Keratinocyte (primary cell): ENCODE measurements around the gene ZMYM5. TPM values are rescaled to one million over a fixed set of nuclear protein-coding genes. Genes with fewer than 3 reads are reported as not detected.

Source experiments
- DNase-seq: peaks from one replicate; pipeline ENCODE4 v3.0.0-alpha.2; 2011; ENCODE audit warnings: low read depth, missing footprints, low spot score
- FAIRE-seq: peaks from 2 replicates; lab custom pipeline; 2011; peaks lifted over from hg19 to GRCh38; lab: Jason Lieb, UNC
- H2AFZ ChIP-seq: 2 replicates; pipeline ENCODE4 v1.6.0; 2012; ENCODE audit warnings: low read length, control low read depth, inconsistent platforms; ENCODE audit not compliant: control insufficient read depth
- H3K27ac ChIP-seq: 2 replicates; pipeline ENCODE4 v1.5.1; 2011; ENCODE audit warnings: low read length; ENCODE audit not compliant: control insufficient read depth, insufficient read depth
- H3K27me3 ChIP-seq: 3 replicates; pipeline ENCODE4 v1.6.0; 2011; ENCODE audit warnings: low read length; ENCODE audit not compliant: control insufficient read depth, insufficient read depth; ENCODE audit errors: extremely low read depth
- H3K36me3 ChIP-seq, 2 experiments: 2 replicates in 1 of 2; 3 replicates in 1 of 2; pipeline ENCODE4 v1.5.1; 2011; ENCODE audit warnings: low read length in 2 of 2, mild to moderate bottlenecking in 1 of 2; ENCODE audit not compliant: control insufficient read depth in 2 of 2, insufficient read depth in 2 of 2; ENCODE audit errors: extremely low read depth in 1 of 2
- H3K4me1 ChIP-seq: 3 replicates; pipeline ENCODE4 v1.5.1; 2011; ENCODE audit warnings: low read length; ENCODE audit not compliant: control insufficient read depth, insufficient read depth; ENCODE audit errors: extremely low read depth
- H3K4me2 ChIP-seq: 3 replicates; pipeline ENCODE4 v1.6.0; 2011; ENCODE audit warnings: low read depth, low read length; ENCODE audit not compliant: control insufficient read depth, insufficient read depth; ENCODE audit errors: extremely low read depth
- H3K4me3 ChIP-seq, 3 experiments: fragments of 200-600 bp in 1 of 3; sonication (generic) in 1 of 3; 2 replicates in 2 of 3; 3 replicates in 1 of 3; pipeline ENCODE4 v1.5.1; 2011 to 2016; ENCODE audit warnings: low read length in 3 of 3, mild to moderate bottlenecking in 3 of 3, control low read depth in 2 of 3, inconsistent platforms in 1 of 3, low read depth in 1 of 3, mixed read lengths in 1 of 3, mixed run types in 1 of 3, moderate library complexity in 1 of 3; ENCODE audit not compliant: control insufficient read depth in 2 of 3, insufficient read depth in 2 of 3; ENCODE audit errors: extremely low read depth in 1 of 3
- H3K79me2 ChIP-seq: 2 replicates; pipeline ENCODE4 v1.6.0; 2012; ENCODE audit warnings: low read length; ENCODE audit not compliant: control insufficient read depth, insufficient read depth
- H3K9ac ChIP-seq: 3 replicates; pipeline ENCODE4 v1.6.0; 2011; ENCODE audit warnings: low read length; ENCODE audit not compliant: control insufficient read depth, insufficient read depth; ENCODE audit errors: extremely low read depth
- H3K9me1 ChIP-seq: 3 replicates; pipeline ENCODE4 v1.6.0; 2011; ENCODE audit warnings: low read length; ENCODE audit not compliant: control insufficient read depth, insufficient read depth; ENCODE audit errors: extremely low read depth
- H3K9me3 ChIP-seq: 2 replicates; pipeline ENCODE4 v1.5.1; 2012; ENCODE audit warnings: low read depth, low read length; ENCODE audit not compliant: control insufficient read depth
- H4K20me1 ChIP-seq: 3 replicates; pipeline ENCODE4 v1.6.0; 2011; ENCODE audit warnings: low read length; ENCODE audit not compliant: control insufficient read depth, insufficient read depth; ENCODE audit errors: extremely low read depth
- EZH2 ChIP-seq: IDR thresholded peaks from one replicate; pipeline ENCODE4 v1.6.1; 2012; ENCODE audit warnings: inconsistent platforms, mild to moderate bottlenecking, low read length, moderate library complexity
- dilution Hi-C: fragments of 300-500 bp; cut with MboI; formaldehyde crosslinking; loops from one replicate; pipeline ENCODE4 v1.7.0; 2020; ENCODE audit warnings: low sequenced_read_pairs; ENCODE audit not compliant: extremely low pct_ligation_motif_present
- polyA plus RNA-seq, 5 experiments: library from polyadenylated mRNA; depleted of rRNA in 3 of 5; stranded (reverse) in 3 of 5; stranded (forward) in 1 of 5; unstranded in 1 of 5; fragments of >200 nt; gene quantifications; 1 replicate in 1 of 5; 2 replicates in 3 of 5; 3 replicates in 1 of 5; pipeline versions ENCODE4 v1.2.1 to v1.2.3, GENCODE V29; 2011 to 2012; ENCODE audit warnings: missing spikeins in 2 of 5, low read depth in 1 of 5, low replicate concordance in 1 of 5
- TF ChIP-seq, protein P1 (sequence below), 3 experiments: IDR thresholded peaks in 1 of 3; conservative IDR thresholded peaks in 1 of 3; optimal IDR thresholded peaks in 1 of 3; 2 replicates in 2 of 3; 3 replicates in 1 of 3; pipeline versions ENCODE3 to v1.5.1; 2011; ENCODE audit warnings: low read length in 3 of 3, mild to moderate bottlenecking in 3 of 3, moderate library complexity in 2 of 3, control low read depth in 1 of 3, inconsistent platforms in 1 of 3; ENCODE audit not compliant: insufficient read depth in 2 of 3; ENCODE audit errors: extremely low read depth in 1 of 3

The ZMYM5 gene
- polyA plus RNA-seq, 1 donor (not counting 4 experiments of a cell fraction or from before 2014, with no cell fraction given) = 15.4 TPM

DNA sequence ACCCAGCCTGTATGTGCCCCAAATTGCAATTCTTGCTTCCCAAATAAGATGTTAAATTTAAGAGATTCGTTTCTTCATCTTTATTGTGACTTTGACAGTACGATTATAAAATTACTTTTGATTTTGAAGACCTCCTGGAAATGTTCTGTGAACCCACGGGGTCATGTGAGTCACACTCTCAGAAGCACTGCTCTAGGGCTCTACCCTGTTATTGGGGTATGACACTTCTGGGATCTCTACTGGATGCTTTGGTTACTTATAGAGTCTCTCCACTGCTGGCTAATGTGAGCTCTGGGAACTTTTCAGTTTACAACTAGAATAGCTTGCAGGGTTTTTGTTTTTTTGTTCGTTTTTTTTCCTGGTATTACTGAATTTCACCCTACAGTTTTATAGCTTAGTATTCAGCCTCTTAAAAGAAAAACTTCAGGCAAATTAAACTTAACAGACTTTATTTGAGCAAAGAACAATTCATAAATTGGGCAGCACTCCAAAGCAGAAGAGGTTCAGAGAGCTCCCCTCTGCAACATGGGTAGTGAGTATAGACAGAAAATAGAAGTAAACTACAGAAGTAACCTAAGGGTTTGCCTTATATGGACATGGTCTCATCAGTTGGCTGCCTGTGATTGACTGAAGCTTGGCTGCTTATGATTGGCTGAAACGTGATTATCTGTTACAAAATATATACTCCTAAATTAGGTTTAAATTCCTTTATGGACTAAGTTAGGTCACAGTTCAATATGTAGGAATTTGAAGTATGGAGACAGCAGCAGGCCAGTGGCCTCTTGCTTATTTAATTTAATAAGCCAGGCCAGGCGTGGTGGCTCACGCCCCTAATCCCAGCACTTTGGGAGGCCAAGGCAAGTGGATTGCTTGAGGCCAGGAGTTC, 52.2 kb downstream of the ZMYM5 start:
- no peak overlapping the region for H3K4me2 ChIP-seq
- H3K4me3 ChIP-seq = no peak overlapping the region
- no peak for TF ChIP-seq EZH2
- TF ChIP-seq, protein P1, sequence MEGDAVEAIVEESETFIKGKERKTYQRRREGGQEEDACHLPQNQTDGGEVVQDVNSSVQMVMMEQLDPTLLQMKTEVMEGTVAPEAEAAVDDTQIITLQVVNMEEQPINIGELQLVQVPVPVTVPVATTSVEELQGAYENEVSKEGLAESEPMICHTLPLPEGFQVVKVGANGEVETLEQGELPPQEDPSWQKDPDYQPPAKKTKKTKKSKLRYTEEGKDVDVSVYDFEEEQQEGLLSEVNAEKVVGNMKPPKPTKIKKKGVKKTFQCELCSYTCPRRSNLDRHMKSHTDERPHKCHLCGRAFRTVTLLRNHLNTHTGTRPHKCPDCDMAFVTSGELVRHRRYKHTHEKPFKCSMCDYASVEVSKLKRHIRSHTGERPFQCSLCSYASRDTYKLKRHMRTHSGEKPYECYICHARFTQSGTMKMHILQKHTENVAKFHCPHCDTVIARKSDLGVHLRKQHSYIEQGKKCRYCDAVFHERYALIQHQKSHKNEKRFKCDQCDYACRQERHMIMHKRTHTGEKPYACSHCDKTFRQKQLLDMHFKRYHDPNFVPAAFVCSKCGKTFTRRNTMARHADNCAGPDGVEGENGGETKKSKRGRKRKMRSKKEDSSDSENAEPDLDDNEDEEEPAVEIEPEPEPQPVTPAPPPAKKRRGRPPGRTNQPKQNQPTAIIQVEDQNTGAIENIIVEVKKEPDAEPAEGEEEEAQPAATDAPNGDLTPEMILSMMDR (optimal IDR thresholded peaks at IDR 0.05 in 1 of 3, IDR thresholded peaks at IDR 0.05 in 1 of 3, conservative IDR thresholded peaks at IDR 0.05 in 1 of 3; ENCODE audit: extremely low read depth in 1 of 3, insufficient read depth in 2 of 3, low read length in 3 of 3) = no peak
- FAIRE-seq (no peak), DNase-seq (no peak)
- no peak overlapping the region for H3K27ac ChIP-seq
- no peaks in the 10 kb centered on the region for H3K9me3 ChIP-seq
- no peak overlapping the region for H2AFZ ChIP-seq
- no peaks in the 10 kb centered on the region for H3K4me1 ChIP-seq
- no peaks in the 10 kb centered on the region for H3K79me2 ChIP-seq
- no peaks in the 10 kb centered on the region for H3K27me3 ChIP-seq
- no peaks in the 10 kb centered on the region for H3K9me1 ChIP-seq
- no peaks in the 10 kb centered on the region for H4K20me1 ChIP-seq
- no peak overlapping the region for H3K9ac ChIP-seq
- H3K36me3 ChIP-seq = no peaks in the 10 kb centered on the region
- dilution Hi-C loops = no loop called here

DNA sequence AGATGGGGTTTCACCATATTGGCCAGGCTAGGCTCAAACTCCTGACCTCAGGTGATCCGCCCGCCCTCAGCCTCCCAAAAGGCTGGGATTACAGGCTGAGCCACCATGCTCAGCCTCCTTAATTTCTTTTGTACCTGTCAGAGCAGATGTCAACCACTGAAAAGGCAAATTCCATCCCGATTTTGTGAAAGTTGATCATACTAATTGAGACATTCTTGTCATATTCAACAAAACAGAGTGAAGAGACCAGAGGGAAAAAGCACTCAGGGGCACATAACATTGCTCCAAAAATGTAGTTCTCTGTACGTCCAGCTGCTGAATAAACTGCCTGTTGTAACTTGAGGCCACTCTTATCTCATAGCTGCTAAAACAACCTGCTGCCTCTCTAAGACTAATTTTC, 53.3 kb downstream of the ZMYM5 start:
- no peak for DNase-seq
- FAIRE-seq = no peak
- Histone ChIP-seq H3K79me2 (no peaks in the 10 kb centered on the region), H3K9me3 (no peaks in the 10 kb centered on the region), H3K36me3 (no peaks in the 10 kb centered on the region), H3K4me1 (no peaks in the 10 kb centered on the region), H3K4me2 (no peak overlapping the region), H3K4me3 (no peak overlapping the region), H3K9ac (no peak overlapping the region), H3K27ac (no peak overlapping the region), H4K20me1 (no peaks in the 10 kb centered on the region), H3K27me3 (no peaks in the 10 kb centered on the region), H2AFZ (no peak overlapping the region), H3K9me1 (no peaks in the 10 kb centered on the region)
- dilution Hi-C loops = no loop called here
- no peak for TF ChIP-seq EZH2
